HCT116 (cell line): ENCODE measurements around the gene PRPF6. TPM values are rescaled to one million over a fixed set of nuclear protein-coding genes. Genes with fewer than 3 reads are reported as not detected.

Experiments used
- ATAC-seq: fragments of 200-7000 bp; cut with Tn5 transposase; 2 replicates; pipeline ENCODE4 v1.9.1; 2020; ENCODE audit warnings: mild to moderate bottlenecking, moderate library complexity
- BruUV-seq: library from RNA; stranded (reverse); fragments of 400-500 nt; replicated peaks from 2 replicates; lab custom pipeline; 2021; lab: Mats Ljungman, UMichigan
- CTCF ChIA-PET: fragments of 300-600 bp; sonication (Branson Sonifier 250); formaldehyde crosslinking; loops from one replicate; lab custom pipeline; 2021; ENCODE audit warnings: antibody characterized with exemption; lab: Charles Lee
- POLR2A ChIA-PET: fragments of 300-600, 350-600 bp; sonication (Branson Sonifier 250); formaldehyde crosslinking; loops from one replicate; lab custom pipeline; 2021; ENCODE audit warnings: antibody characterized with exemption; lab: Charles Lee
- RAD21 ChIA-PET, 2 experiments: fragments of 300-600 bp; sonication (Branson Sonifier 250); formaldehyde crosslinking; loops; one replicate each; lab custom pipeline; 2023; ENCODE audit warnings: low total read pairs in 2 of 2; ENCODE audit not compliant: uncharacterized antibody in 2 of 2, unreplicated experiment in 2 of 2, low non-redundant PET in 1 of 2; lab: Charles Lee
- DNase-seq: peaks from one replicate; pipeline ENCODE4 v3.0.0-alpha.2; 2010; ENCODE audit warnings: low read depth, low spot score
- H2AFZ ChIP-seq: fragments of 200-600 bp; shearing (Covaris generic), sonication (generic); 2 replicates; pipeline ENCODE4 v1.6.1; 2017; ENCODE audit warnings: low read depth, mixed run types, mixed read lengths, antibody characterized with exemption, low read length; ENCODE audit not compliant: poor library complexity, severe bottlenecking
- H3K27ac ChIP-seq: 2 replicates; pipeline ENCODE4 v1.5.1; 2012; ENCODE audit warnings: low read depth, low read length
- H3K27me3 ChIP-seq: fragments of 200-600 bp; sonication (generic); 2 replicates; pipeline ENCODE4 v1.6.1; 2016; ENCODE audit warnings: mixed run types, low read length, mixed read lengths; ENCODE audit not compliant: insufficient read depth
- H3K36me3 ChIP-seq, 2 experiments: fragments of 200-500 bp in 1 of 2; fragments of 200-600 bp in 1 of 2; sonication (Bioruptor generic) in 1 of 2; sonication (generic) in 1 of 2; 2 replicates each; pipeline versions ENCODE4 v1.5.1 to v1.6.1; 2014 to 2016; ENCODE audit warnings: low read length in 2 of 2, inconsistent platforms in 1 of 2, mixed read lengths in 1 of 2, mixed run types in 1 of 2; ENCODE audit not compliant: insufficient read depth in 2 of 2, control insufficient read depth in 1 of 2
- H3K4me1 ChIP-seq, 2 experiments: fragments of 200-600 bp in 1 of 2; sonication (generic) in 1 of 2; 2 replicates each; pipeline versions ENCODE4 v1.5.1 to v1.6.1; 2012 to 2017; ENCODE audit warnings: low read length in 2 of 2, inconsistent platforms in 1 of 2, mild to moderate bottlenecking in 1 of 2, mixed read lengths in 1 of 2, mixed run types in 1 of 2, moderate library complexity in 1 of 2; ENCODE audit not compliant: insufficient read depth in 2 of 2, control insufficient read depth in 1 of 2
- H3K4me2 ChIP-seq: fragments of 200-600 bp; sonication (generic); 2 replicates; pipeline ENCODE4 v1.6.1; 2017; ENCODE audit warnings: mixed run types, low read length, mixed read lengths
- H3K4me3 ChIP-seq, 2 experiments: fragments of 200-600 bp in 1 of 2; sonication (generic) in 1 of 2; replicated peaks in 1 of 2; 2 replicates each; pipeline ENCODE4 v1.5.1; 2011 to 2016; ENCODE audit warnings: low read length in 2 of 2, control low read depth in 1 of 2, low read depth in 1 of 2, mild to moderate bottlenecking in 1 of 2, mixed read lengths in 1 of 2, mixed run types in 1 of 2
- H3K79me2 ChIP-seq: fragments of 200-600 bp; sonication (generic); 2 replicates; pipeline ENCODE4 v1.6.1; 2017; ENCODE audit warnings: mild to moderate bottlenecking, mixed run types, low read length, moderate library complexity, mixed read lengths; ENCODE audit not compliant: insufficient read depth
- H3K9ac ChIP-seq: fragments of 200-600 bp; sonication (generic); 2 replicates; pipeline ENCODE4 v1.6.1; 2016; ENCODE audit warnings: low read length, mixed read lengths
- H3K9me2 ChIP-seq: fragments of 200-600 bp; sonication (generic), shearing (Covaris generic); 2 replicates; pipeline ENCODE4 v1.6.1; 2017; ENCODE audit warnings: mixed run types, mild to moderate bottlenecking, moderate library complexity; ENCODE audit not compliant: insufficient read depth
- H3K9me3 ChIP-seq, 2 experiments: fragments of 200-500 bp in 1 of 2; fragments of 200-600 bp in 1 of 2; sonication (Bioruptor generic) in 1 of 2; sonication (generic) in 1 of 2; 2 replicates each; pipeline ENCODE4 v1.6.1; 2014 to 2017; ENCODE audit warnings: low read length in 2 of 2, mixed read lengths in 2 of 2, inconsistent platforms in 1 of 2, low read depth in 1 of 2, mild to moderate bottlenecking in 1 of 2, mixed run types in 1 of 2, moderate library complexity in 1 of 2; ENCODE audit not compliant: control insufficient read depth in 1 of 2, insufficient read depth in 1 of 2
- H4K20me1 ChIP-seq: fragments of 200-600 bp; sonication (generic), shearing (Covaris generic); 2 replicates; pipeline ENCODE4 v1.6.1; 2017; ENCODE audit warnings: mixed run types, mild to moderate bottlenecking, moderate library complexity; ENCODE audit not compliant: insufficient read depth
- CEBPB ChIP-seq: IDR thresholded peaks from 2 replicates; pipeline ENCODE4 v1.6.1; 2012; ENCODE audit warnings: low read depth
- EZH2 ChIP-seq: fragments of 200-600 bp; sonication (generic); IDR thresholded peaks from 2 replicates; pipeline ENCODE4 v1.6.1; 2017; ENCODE audit warnings: antibody characterized with exemption, mixed run types
- FOSL1 ChIP-seq: IDR thresholded peaks from 2 replicates; pipeline ENCODE4 v1.6.1; 2012; ENCODE audit warnings: low read depth
- POLR2AphosphoS5 ChIP-seq: IDR thresholded peaks from 2 replicates; pipeline ENCODE4 v1.6.1; 2011; ENCODE audit warnings: mild to moderate bottlenecking, low read depth, low read length, moderate library complexity
- RAD21 ChIP-seq: IDR thresholded peaks from 2 replicates; pipeline ENCODE4 v1.6.1; 2012; ENCODE audit warnings: low read depth, mild to moderate bottlenecking
- ZNF274 ChIP-seq: fragments of 200-500 bp; sonication (Bioruptor generic); IDR thresholded peaks from 2 replicates; pipeline ENCODE4 v1.6.1; 2014; ENCODE audit warnings: mild to moderate bottlenecking, low read depth, low read length, inconsistent platforms
- intact Hi-C: fragments of 100-400 bp; cut with micrococcal nuclease; formaldehyde crosslinking; loops from 2 replicates; pipeline ENCODE4 v1.10.0; 2022
- total RNA-seq: library from RNA; stranded (reverse); gene quantifications from one replicate; pipeline ENCODE4 v1.2.1, GENCODE V29; 2021; ENCODE audit not compliant: unreplicated experiment
- TF ChIP-seq, protein P1 (sequence below): IDR thresholded peaks from 2 replicates; pipeline ENCODE4 v1.6.1; 2012; ENCODE audit warnings: low read depth
- TF ChIP-seq, protein P2 (sequence below), 3 experiments: fragments of 200-600 bp in 1 of 3; sonication (generic) in 1 of 3; IDR thresholded peaks in 2 of 3; conservative IDR thresholded peaks in 1 of 3; 2 replicates each; pipeline ENCODE4 v1.5.1; 2012 to 2017; ENCODE audit warnings: low read depth in 2 of 3, low read length in 2 of 3, antibody characterized with exemption in 1 of 3, borderline replicate concordance in 1 of 3, control low read depth in 1 of 3, mild to moderate bottlenecking in 1 of 3, mixed read lengths in 1 of 3, mixed run types in 1 of 3, moderate library complexity in 1 of 3; ENCODE audit not compliant: insufficient read depth in 1 of 3
- TF ChIP-seq, protein P3 (sequence below): IDR thresholded peaks from 2 replicates; pipeline ENCODE4 v1.6.1; 2012

PRPF6 gene
- total RNA-seq, 1 experiment from 2014 or later = 74.9 TPM

DNA sequence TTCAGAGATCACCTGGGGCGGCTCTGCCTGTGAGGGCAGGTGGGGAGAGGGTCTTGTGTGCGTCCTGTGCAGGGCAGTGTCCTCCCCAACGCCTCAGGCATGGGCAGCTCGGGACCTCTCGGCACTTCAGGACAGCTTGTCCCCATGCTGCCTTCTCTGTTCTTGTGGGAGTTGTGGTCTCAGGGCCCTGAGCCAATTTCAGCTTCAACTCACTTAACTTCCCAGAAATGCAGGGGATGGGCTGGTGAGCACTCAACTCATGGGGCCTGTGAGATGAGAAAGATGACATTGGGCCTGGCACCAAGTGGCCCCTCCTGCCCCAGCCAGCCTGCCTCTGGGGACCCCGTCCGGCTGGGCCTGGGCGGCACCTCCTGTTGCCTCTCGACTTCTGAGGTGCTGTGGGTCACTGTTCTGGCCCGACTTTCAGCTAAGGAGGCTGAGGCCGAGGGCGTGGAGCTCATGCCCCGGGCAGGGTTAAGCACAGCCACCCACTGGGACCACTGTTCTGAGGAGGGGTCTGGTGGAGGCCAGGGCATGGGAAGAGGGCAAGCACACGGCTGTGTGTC is 91.6 kb downstream of the PRPF6 start:
- TF ChIP-seq, protein P1, sequence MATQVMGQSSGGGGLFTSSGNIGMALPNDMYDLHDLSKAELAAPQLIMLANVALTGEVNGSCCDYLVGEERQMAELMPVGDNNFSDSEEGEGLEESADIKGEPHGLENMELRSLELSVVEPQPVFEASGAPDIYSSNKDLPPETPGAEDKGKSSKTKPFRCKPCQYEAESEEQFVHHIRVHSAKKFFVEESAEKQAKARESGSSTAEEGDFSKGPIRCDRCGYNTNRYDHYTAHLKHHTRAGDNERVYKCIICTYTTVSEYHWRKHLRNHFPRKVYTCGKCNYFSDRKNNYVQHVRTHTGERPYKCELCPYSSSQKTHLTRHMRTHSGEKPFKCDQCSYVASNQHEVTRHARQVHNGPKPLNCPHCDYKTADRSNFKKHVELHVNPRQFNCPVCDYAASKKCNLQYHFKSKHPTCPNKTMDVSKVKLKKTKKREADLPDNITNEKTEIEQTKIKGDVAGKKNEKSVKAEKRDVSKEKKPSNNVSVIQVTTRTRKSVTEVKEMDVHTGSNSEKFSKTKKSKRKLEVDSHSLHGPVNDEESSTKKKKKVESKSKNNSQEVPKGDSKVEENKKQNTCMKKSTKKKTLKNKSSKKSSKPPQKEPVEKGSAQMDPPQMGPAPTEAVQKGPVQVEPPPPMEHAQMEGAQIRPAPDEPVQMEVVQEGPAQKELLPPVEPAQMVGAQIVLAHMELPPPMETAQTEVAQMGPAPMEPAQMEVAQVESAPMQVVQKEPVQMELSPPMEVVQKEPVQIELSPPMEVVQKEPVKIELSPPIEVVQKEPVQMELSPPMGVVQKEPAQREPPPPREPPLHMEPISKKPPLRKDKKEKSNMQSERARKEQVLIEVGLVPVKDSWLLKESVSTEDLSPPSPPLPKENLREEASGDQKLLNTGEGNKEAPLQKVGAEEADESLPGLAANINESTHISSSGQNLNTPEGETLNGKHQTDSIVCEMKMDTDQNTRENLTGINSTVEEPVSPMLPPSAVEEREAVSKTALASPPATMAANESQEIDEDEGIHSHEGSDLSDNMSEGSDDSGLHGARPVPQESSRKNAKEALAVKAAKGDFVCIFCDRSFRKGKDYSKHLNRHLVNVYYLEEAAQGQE = no peak
- no peak for ATAC-seq
- no TSS peak for BruUV-seq
- no peaks in the 10 kb centered on the region for H4K20me1 ChIP-seq
- no peak overlapping the region for H3K4me3 ChIP-seq
- no peaks in the 10 kb centered on the region for H3K9me3 ChIP-seq
- RAD21 ChIA-PET = no interaction called here
- peaks cover 0 to under 1% of the 10 kb centered on the region in 2 experiments; a peak in 3 of 4 replicates for H3K4me1 ChIP-seq
- no peaks in the 10 kb centered on the region for H3K79me2 ChIP-seq
- no peaks in the 10 kb centered on the region for H3K9me2 ChIP-seq
- no peak overlapping the region for H2AFZ ChIP-seq
- no peak overlapping the region for H3K4me2 ChIP-seq
- H3K27ac ChIP-seq = no peak overlapping the region; the same call in 1 of the 2 replicates
- POLR2A ChIA-PET = no interaction called here
- no peaks in the 10 kb centered on the region for H3K36me3 ChIP-seq
- CTCF ChIA-PET = no interaction called here
- H3K9ac ChIP-seq = no peak overlapping the region
- no peaks in the 10 kb centered on the region for H3K27me3 ChIP-seq
- intact Hi-C loops = no loop called here
- no peak for DNase-seq

DNA sequence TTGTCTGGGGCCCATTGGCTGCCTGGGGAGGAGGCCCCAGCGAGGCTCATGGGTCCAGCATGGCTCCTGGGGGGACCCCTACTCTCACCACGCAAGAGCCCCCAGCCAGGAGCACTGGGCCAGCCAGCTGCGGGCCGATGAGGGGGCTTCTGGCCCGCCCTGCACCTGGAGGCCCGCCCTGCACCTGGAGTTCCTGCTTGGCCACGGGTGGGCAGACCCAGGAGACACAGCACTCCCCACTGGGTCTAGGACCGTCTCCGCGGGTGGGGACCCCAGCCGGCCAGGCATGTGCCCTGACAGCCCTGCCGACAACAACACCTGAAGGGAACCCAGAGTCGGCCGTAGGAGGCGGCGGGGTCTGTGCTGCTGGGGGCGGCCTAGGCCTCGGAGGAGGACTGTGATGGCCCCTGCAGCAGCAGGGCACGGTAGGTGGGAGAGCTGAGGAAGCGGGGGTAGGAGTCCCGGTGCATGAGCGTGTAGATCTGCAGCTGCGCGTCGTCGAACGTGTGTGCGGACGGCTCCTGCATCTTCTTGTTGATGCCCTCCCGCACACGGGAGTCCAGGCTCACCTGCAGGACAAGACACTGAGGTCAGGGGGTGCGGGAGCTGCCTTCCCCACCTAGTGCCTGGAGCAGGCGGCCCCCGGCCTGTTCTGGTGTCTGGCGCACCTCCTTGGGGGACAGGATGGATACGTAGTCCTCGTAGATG is 92.7 kb downstream of the PRPF6 start:
- Histone ChIP-seq H2AFZ (no peak overlapping the region), H3K27me3 (no peaks in the 10 kb centered on the region), H3K9me3 (no peaks in the 10 kb centered on the region), H3K4me2 (no peak overlapping the region), H4K20me1 (no peaks in the 10 kb centered on the region), H3K9me2 (no peaks in the 10 kb centered on the region), H3K9ac (no peak overlapping the region), H3K27ac (no peak overlapping the region), H3K4me3 (no peak overlapping the region), H3K79me2 (peaks cover 4% of the 10 kb centered on the region; the same call in 1 of the 2 replicates)
- ATAC-seq = no peak
- RAD21 ChIA-PET = no interaction called here
- no peak for DNase-seq
- TF ChIP-seq, protein P2, sequence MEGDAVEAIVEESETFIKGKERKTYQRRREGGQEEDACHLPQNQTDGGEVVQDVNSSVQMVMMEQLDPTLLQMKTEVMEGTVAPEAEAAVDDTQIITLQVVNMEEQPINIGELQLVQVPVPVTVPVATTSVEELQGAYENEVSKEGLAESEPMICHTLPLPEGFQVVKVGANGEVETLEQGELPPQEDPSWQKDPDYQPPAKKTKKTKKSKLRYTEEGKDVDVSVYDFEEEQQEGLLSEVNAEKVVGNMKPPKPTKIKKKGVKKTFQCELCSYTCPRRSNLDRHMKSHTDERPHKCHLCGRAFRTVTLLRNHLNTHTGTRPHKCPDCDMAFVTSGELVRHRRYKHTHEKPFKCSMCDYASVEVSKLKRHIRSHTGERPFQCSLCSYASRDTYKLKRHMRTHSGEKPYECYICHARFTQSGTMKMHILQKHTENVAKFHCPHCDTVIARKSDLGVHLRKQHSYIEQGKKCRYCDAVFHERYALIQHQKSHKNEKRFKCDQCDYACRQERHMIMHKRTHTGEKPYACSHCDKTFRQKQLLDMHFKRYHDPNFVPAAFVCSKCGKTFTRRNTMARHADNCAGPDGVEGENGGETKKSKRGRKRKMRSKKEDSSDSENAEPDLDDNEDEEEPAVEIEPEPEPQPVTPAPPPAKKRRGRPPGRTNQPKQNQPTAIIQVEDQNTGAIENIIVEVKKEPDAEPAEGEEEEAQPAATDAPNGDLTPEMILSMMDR (IDR thresholded peaks at IDR 0.05 in 2 of 3, conservative IDR thresholded peaks at IDR 0.05 in 1 of 3; ENCODE audit: borderline replicate concordance in 1 of 3, insufficient read depth in 1 of 3, low read depth in 2 of 3, low read length in 2 of 3) = no peak
- TF ChIP-seq ZNF274 (no peak), FOSL1 (no peak), CEBPB (no peak), POLR2AphosphoS5 (no peak), RAD21 (no peak), EZH2 (no peak)
- TF ChIP-seq, protein P3, sequence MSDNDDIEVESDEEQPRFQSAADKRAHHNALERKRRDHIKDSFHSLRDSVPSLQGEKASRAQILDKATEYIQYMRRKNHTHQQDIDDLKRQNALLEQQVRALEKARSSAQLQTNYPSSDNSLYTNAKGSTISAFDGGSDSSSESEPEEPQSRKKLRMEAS = no peak
- TF ChIP-seq, all 23 proteins: peak for 0
- CTCF ChIA-PET = no interaction called here
- Histone ChIP-seq H3K36me3 (no peaks in the 10 kb centered on the region), H3K4me1 (peaks cover 8% of the 10 kb centered on the region in 2 experiments)
- no TSS peak for BruUV-seq
- POLR2A ChIA-PET = no interaction called here
- intact Hi-C loops = no loop called here
